Islet of Langerhans (tissue), 1 donor: ENCODE measurements around the gene TSPAN15.

ENCODE experiments used
- FAIRE-seq: peaks from one replicate; lab custom pipeline; 2011; peaks lifted over from hg19 to GRCh38; lab: Jason Lieb, UNC

Gene TSPAN15

GRCh38 chr10:69417542-69417941, 33.7 kb upstream of the TSPAN15 start:
- no peak for FAIRE-seq

DNA sequence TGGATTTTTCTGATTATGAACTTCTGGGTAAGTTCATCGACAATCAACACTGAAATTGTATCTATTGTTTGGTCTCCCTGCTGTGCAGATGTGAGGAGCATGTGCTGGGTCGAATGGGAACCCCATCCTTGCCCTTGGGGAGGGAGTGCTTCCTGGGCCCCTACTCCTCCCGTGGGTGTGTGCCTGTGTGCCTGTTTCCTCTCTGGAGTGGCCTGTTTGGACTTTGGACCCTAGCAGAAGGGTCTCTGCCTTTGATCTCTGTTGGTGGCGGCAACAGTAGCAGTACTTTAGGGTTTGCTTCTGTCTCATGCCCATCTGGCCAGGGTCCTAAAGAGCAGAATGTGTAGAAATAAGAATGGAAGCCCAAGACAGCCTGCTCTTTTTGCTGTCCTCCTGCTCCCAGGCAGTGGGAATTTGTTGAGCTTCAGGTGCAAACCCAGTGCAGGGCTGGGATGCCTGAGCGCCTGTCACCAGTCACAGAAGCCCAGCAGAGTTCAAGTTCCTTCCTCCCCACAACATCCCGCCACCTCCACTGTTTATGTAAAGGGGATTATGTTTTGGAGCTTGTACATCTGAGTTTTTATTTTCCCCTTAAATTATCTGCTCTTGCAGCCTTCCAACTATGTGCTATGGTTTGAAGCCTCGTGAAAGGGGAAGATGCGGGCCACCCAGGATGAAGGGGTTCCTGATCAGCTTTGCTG, 33.1 kb upstream of the TSPAN15 start:
- no peak for FAIRE-seq

DNA sequence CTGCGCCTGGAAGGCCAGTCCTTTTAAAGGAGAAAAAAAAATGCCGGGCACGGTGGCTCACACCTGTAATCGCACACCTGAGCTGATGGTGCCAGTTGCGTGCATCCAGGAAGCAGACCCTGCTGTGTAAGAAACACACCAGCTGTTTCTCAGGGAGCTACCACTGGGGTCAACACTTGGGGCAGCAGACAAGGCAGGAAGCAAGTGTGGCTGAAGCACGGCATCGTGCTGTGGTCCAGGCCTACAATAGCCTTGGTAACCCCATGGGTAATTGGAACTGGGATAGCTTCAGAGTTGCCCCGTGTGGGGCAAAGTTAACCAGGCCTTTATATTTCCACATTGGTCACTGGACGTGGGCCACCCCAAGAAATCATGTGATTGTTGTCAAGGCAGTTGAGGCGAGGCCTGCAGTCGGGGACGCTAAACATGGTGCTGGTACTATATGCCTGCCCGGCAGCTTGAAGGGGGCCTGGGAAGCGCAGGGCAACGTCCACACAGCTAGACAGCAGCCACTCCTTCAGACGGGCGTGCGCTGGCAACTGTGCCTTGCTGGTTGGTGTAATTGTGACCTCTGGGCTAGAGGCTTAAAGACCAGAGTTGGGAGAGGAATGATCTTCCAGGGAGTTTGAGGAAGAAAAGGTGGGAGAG, 32.0 kb upstream of the TSPAN15 start:
- no peak for FAIRE-seq

GRCh38 chr10:69419744-69420126, 31.5 kb upstream of the TSPAN15 start:
- no peak for FAIRE-seq

DNA sequence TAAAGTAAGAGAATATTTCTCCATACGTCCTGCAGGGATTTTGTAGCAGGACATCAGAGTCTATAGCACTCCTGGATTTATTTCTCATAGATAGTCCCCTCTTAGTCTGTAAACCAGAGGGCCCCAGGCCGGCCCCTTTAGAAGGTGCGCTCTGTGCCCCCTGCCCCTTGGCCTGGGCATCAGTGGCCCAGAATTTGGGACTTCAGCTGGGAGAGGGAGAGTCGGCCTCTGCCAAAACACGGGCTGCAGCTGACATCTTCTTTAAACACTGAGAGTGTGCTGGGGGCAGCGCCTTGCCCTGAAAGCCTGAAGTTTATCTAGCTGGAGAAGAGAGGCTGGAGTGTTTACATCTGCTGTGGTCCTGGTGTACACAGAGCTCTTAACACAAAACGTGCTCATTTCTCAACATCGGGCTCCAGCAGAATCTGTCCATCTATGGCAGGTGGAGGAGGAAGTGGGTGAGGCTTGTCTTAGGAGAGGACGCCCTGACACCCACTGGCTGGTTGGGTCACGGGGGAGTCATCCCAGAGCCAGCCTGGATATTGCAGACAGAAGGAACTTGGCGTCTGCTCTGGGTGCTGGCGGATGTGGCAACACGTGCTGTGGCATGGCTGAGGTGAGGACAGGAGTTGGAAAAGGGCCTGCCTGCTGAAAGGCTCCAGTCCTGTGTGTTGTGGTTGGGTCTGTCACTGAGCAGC, 29.5 kb upstream of the TSPAN15 start:
- no peak for FAIRE-seq

DNA sequence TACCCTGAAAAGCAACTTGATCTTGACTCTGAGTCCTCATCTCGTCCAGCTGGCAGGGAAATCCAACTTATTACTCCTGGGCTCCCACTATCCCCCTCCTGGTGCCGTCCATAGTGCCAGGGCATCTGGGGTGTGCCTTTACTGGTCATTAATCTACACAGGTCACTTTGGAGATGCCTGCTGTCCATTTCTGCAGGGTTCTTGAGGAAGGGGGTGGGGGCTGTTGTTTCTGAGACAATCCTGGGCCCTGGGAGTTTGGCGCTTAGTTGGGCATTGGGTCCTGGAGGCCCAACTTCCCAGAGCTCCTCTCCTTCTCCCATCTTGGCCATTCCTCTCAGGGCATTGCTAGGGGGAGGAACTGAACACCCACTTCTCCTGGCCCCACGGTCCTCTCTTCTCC, 28.6 kb upstream of the TSPAN15 start:
- no peak for FAIRE-seq

DNA sequence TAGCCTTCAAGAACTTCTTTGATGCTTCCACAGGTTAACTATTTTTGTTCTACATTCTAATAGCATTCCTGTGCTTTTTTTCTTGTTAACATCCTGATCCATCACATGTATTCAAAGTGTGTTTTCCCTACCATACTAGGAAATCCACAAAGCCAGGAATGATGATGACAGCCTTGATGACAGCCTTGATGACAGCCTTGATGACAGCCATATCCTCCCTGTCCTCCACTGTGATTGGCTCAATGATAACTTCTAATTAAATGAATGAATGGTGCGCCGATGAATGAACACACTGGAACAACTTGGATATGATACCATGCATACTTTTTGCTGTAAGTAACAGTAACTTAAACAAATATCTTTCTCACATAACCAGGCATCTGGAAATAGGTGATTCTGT, 26.2 kb upstream of the TSPAN15 start:
- FAIRE-seq, result no peak

GRCh38 chr10:69425511-69426298, 25.6 kb upstream of the TSPAN15 start:
- no peak for FAIRE-seq

GRCh38 chr10:69426376-69426727, 24.9 kb upstream of the TSPAN15 start:
- FAIRE-seq, result no peak

- FAIRE-seq, result no peak
These were observed 23.1 kb upstream of the TSPAN15 start for GRCh38 chr10:69428165-69428564.

GRCh38 chr10:69434169-69434568, 17.1 kb upstream of the TSPAN15 start:
- FAIRE-seq, result no peak

GRCh38 chr10:69434926-69435325, 16.3 kb upstream of the TSPAN15 start:
- no peak for FAIRE-seq

DNA sequence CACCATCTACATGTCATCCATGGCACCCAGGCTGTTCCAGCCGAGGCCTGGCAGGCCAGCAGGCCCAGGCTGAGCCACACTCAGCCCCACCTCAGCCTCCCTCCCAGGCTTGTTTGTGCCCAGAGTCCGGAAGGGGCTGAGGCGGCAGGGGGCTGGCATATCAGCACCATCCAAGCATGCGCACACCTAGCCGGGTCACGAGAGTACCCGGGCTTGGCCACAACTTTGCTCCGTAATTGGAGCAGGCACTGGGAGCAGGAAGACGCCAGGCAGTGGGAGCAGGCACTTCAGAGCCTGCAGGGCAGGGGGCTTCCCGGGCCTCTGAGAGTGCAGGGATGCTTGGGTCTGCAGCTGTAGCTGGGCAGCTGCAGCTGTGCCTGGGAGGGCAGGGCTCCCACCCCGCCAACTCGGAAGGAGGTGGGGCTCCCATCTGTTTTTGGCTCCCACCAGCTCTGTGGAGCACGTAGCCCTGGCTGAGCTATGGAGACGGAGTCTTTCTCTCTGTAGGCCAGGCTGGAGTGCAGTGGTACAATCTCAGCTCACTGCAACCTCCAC, 15.2 kb upstream of the TSPAN15 start:
- FAIRE-seq, result no peak

DNA sequence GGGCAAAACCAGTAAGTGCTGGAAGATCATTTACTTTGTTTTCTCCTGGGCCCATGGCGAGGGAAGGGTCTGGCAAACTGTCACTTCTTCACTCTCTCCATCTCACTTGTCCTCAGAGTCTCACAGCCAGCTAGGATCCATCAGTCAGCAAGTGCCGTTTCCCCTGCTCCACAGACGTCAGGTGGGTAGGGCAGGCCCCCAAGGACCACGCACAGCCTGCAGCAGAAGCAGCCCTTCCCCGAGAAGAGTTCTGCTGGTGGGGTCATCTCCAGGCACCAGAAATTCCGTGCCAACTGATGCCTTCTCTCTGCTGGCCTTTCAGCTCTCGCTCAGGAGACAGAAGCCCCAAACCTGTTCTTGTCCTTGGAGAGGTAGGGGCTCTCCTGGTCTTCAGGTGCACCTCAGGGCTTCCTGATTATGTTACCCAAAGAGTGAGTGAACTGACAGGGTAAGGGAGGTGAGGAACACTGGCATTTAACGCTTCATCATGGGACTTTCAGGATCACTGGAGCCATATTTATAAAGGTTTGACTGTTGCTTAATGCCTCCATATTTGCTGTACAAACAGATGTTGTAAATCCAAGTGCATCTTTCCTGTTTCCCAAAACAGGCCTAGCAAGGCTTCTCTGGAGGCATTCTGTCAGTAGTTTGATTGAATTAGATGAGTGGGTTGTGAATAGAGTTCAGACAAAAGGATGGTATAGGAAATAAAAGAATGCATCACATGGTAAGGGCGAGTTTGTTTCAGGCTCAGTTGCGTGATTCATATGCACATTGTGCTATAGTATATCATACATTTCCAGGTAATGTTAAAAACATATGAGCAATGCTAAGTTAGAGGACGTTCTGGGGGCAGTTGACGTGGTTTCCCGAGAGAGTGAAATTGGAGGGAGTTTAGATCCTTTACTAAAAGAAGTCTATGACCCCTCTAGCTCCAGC, 13.7 kb upstream of the TSPAN15 start:
- no peak for FAIRE-seq

GRCh38 chr10:69438536-69439349, 12.5 kb upstream of the TSPAN15 start:
- FAIRE-seq, result peak; percentile 64

DNA sequence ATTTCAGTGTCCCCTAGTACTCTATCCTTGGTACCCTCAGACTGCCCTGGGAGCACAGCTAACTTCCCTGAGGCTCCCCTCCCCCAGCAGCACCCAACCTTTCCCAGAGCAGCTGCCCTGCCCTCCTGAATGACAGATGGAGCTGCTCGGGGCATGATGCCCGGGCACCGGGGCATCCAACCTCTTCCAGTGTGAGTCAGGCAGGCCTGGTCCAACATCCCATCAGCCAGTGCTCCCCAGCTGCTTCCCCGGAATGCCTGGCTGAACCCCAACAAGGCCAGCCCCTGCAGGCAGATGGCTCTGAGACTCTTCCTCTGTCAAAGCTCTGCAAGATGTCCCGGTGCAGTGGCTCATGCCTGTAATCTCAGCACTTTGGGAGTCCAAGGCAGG, 11.9 kb upstream of the TSPAN15 start:
- FAIRE-seq, result no peak

- FAIRE-seq, result no peak
These were observed 11.3 kb upstream of the TSPAN15 start for GRCh38 chr10:69439813-69440506.

- no peak for FAIRE-seq
These were observed 7.9 kb upstream of the TSPAN15 start for GRCh38 chr10:69443354-69443753.

DNA sequence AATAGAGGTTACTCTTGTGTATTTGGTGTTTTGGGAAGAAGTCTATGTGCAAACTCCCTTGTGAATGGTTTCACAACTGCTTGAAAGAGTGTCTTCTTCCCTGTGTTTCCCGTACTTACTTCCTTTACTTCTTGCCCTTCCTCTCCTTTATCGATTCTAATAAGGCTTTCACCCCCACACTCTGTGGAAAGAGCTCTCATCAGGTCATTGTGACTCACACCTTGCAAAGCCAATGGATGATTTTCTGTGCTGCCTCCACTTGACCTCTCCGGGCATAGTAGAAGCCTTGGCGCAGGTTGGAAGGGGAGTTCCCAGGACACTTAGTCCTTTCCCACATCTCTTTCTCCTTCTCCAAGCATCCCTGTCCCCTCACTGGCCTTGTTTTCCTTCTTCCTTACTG, 6.2 kb upstream of the TSPAN15 start:
- no peak for FAIRE-seq

DNA sequence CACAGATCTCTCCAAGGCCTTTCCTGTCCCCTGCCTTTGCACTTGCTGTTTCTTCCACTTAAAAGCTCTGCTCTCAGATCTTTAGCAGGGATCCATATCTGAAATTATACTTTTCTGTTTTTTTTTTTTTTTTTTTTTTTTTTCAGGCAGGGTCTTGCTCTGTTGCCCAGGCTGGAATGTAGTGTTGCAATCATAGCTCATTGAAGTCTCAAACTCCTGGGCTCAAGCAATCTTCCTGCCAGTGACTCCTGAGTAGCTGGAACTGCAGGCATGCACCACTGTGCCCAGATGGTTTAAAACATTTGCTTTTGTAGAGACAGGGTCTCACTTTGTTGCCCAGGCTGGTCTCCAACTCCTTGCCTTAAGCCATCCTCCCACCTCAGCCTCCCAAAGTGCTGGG, 5.0 kb upstream of the TSPAN15 start:
- FAIRE-seq, result no peak
